Astrocyte of the spinal cord (primary cell): ENCODE data around the gene LCNL1.

Source experiments
- DNase-seq: peaks from one replicate; pipeline ENCODE4 v3.0.0; 2011; ENCODE audit warnings: low read depth, low spot score
- H3K4me3 ChIP-seq: 2 replicates; pipeline ENCODE4 v1.5.1; 2011; ENCODE audit warnings: low read depth, mild to moderate bottlenecking, low read length, moderate library complexity
- in situ Hi-C: cut with HindIII; loops from 2 replicates; pipeline ENCODE4 v1.10.0; 2017; ENCODE audit warnings: low sequenced_read_pairs
- TF ChIP-seq, protein P1 (sequence below): IDR thresholded peaks from 2 replicates; pipeline ENCODE4 v1.5.1; 2012; ENCODE audit warnings: low read depth, mild to moderate bottlenecking, low read length, inconsistent platforms

LCNL1 gene

DNA sequence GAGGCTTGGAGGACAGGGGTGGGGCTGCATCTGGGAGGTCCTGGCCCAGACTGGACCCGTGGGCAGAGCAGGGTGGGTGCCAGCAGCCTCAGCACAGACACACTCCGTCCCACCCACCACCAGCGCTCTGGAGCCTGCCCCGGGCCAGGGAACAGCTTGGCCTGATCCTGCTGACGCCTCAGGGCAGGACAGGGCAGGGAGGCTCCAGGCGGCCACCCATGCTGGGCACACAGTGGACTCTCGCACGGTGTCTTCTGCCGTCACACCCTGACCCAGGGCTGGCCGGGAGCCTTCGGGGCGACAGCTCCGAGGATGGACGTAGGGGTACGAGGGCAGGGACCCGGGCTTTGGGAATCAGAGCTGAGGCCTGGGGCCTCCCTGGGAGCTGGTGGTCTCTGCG, 13.6 kb upstream of the LCNL1 start:
- TF ChIP-seq, protein P1, sequence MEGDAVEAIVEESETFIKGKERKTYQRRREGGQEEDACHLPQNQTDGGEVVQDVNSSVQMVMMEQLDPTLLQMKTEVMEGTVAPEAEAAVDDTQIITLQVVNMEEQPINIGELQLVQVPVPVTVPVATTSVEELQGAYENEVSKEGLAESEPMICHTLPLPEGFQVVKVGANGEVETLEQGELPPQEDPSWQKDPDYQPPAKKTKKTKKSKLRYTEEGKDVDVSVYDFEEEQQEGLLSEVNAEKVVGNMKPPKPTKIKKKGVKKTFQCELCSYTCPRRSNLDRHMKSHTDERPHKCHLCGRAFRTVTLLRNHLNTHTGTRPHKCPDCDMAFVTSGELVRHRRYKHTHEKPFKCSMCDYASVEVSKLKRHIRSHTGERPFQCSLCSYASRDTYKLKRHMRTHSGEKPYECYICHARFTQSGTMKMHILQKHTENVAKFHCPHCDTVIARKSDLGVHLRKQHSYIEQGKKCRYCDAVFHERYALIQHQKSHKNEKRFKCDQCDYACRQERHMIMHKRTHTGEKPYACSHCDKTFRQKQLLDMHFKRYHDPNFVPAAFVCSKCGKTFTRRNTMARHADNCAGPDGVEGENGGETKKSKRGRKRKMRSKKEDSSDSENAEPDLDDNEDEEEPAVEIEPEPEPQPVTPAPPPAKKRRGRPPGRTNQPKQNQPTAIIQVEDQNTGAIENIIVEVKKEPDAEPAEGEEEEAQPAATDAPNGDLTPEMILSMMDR = no peak
- no peak overlapping the region for H3K4me3 ChIP-seq
- in situ Hi-C loops = no loop called here

DNA sequence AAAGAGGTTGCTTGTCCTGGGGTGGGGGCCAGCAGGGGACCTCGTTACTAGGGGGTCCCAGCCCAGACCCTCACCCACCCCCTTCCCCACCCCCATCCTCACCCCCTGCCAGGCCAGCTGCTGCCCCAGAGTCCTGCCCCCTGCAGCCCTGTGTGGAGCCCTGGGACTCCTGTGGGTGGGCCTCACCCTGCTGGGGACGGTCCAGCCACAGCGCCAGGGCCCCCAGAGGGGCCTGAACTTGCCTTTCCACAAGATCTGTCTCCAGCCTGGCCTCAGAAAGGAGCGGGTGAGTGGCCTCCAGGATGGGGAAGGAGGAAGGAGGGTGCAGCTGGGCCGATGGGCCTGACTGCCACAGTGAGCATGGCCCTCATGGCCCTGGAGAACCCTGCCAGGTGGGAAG, 13.0 kb upstream of the LCNL1 start:
- TF ChIP-seq, protein P1 = no peak
- no peak overlapping the region for H3K4me3 ChIP-seq
- no peak for DNase-seq
- in situ Hi-C loops = no loop called here

More for the DNA sequence above, 13.6 kb upstream of the LCNL1 start:
- DNase-seq = no peak

GRCh38 chr9:136970361-136970760, 12.4 kb upstream of the LCNL1 start:
- in situ Hi-C loops = no loop called here
- TF ChIP-seq, protein P1 = no peak
- no peak for DNase-seq
- H3K4me3 ChIP-seq = no peak overlapping the region

DNA sequence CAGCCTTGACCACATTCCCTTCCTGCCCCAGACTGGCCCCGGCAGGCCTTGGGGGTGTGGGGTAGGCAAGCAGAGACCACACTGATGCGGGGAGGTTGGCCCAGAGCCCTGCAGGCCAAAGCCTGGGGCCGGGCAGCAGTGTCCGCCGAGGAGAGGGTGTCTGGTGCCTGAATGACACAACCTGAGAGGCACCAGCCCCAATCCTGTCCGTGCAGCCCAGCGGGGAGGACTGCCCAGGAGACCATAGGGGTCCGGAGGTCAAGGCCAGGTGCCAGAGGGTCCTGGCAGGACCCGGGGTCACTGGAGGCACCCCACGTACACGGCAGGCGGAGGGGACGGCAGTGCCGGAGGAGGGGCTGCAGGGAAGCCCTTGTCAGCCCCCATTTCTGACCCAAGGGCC, 11.0 kb upstream of the LCNL1 start:
- in situ Hi-C loops = no loop called here
- no peak for DNase-seq
- H3K4me3 ChIP-seq = no peak overlapping the region
- TF ChIP-seq, protein P1 = no peak

GRCh38 chr9:136972335-136972734, 10.5 kb upstream of the LCNL1 start:
- no peak overlapping the region for H3K4me3 ChIP-seq
- TF ChIP-seq, protein P1 = no peak
- DNase-seq = no peak
- in situ Hi-C loops = no loop called here

DNA sequence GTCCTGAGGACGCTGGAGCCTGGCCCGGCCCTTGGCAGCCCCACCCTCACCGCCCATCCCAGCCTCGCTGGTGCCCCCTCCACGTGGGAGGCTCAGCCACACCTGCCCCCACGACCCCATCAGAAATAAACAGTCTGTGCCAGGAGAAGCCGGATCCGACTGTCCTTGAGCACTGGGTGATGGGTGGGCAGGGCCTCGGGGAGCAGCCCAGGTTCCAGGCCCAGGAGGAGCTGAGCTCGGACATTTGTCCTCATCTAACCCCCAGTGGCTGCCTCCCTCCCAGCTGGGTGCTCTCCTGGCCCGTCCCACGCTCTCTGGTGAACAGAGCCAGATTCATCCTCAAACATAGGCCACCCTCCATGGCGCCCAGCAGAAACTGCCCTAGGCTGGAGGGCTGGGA, 10.1 kb upstream of the LCNL1 start:
- H3K4me3 ChIP-seq = no peak overlapping the region
- DNase-seq = no peak
- in situ Hi-C loops = no loop called here
- TF ChIP-seq, protein P1 = no peak
